ENCODE results near the gene HSPB3. TPM values are rescaled to one million over a fixed set of nuclear protein-coding genes. Genes with fewer than 3 reads are reported as not detected.

Gene HSPB3
- total RNA-seq, 1 experiment from 2014 or later: not detected

- DNase-seq (ENCODE audit: low spot score): no peak
- in situ Hi-C loops (cut with HindIII; ENCODE audit: low sequenced_read_pairs): no loop called here
Observed at GRCh38 chr5:54495027-54495426, 39.5 kb downstream of the HSPB3 start.

Other genes starting within 250 kb of the HSPB3 start
- 0.64 and 2.1 TPM in 2 replicates for gene ARL15, start 145.1 kb upstream of the HSPB3 start, total RNA-seq (2014; rRNA removed; shearing (Covaris generic))
- 10.9 and 17.4 TPM in 2 replicates for gene SNX18, start 62.1 kb downstream of the HSPB3 start, total RNA-seq (2014; rRNA removed; shearing (Covaris generic))

All from G401 (cell line).